HG03342 (cell line): ENCODE data around the gene EPB41L4B.

Experiments
- ATAC-seq: cut with Tn5 transposase; IDR thresholded peaks from one replicate; pipeline ENCODE4 v1.9.1; 2021; ENCODE audit warnings: mild to moderate bottlenecking, moderate library complexity; ENCODE audit not compliant: unreplicated experiment

Gene EPB41L4B

GRCh38 chr9:109212768-109213167, 108.1 kb downstream of the EPB41L4B start:
- ATAC-seq, result no peak

- ATAC-seq, result no peak
Observed at GRCh38 chr9:109206670-109207069, 114.2 kb downstream of the EPB41L4B start.

GRCh38 chr9:109205526-109205925, 115.3 kb downstream of the EPB41L4B start:
- no peak for ATAC-seq

GRCh38 chr9:109203761-109204360, 117.0 kb downstream of the EPB41L4B start:
- no peak for ATAC-seq

- ATAC-seq, result no peak
Observed at GRCh38 chr9:109199676-109200075, 121.2 kb downstream of the EPB41L4B start.

- ATAC-seq, result no peak
Observed at GRCh38 chr9:109198736-109199382, 122.0 kb downstream of the EPB41L4B start.

- no peak for ATAC-seq
Observed at GRCh38 chr9:109193974-109194556, 126.8 kb downstream of the EPB41L4B start.

GRCh38 chr9:109192732-109193361, 128.0 kb downstream of the EPB41L4B start:
- no peak for ATAC-seq

GRCh38 chr9:109191746-109192145, 129.1 kb downstream of the EPB41L4B start:
- ATAC-seq, result no peak

GRCh38 chr9:109190151-109190550, 130.7 kb downstream of the EPB41L4B start:
- ATAC-seq, result no peak

GRCh38 chr9:109186857-109187520, 133.9 kb downstream of the EPB41L4B start:
- no peak for ATAC-seq

GRCh38 chr9:109182940-109183798, 137.7 kb downstream of the EPB41L4B start:
- no peak for ATAC-seq

GRCh38 chr9:109182550-109182939, 138.3 kb downstream of the EPB41L4B start:
- no peak for ATAC-seq

GRCh38 chr9:109181284-109181683, 139.6 kb downstream of the EPB41L4B start:
- peak; percentile 72 for ATAC-seq

- no peak for ATAC-seq
Observed at GRCh38 chr9:109179801-109180523, 140.9 kb downstream of the EPB41L4B start.

GRCh38 chr9:109176963-109177362, 143.9 kb downstream of the EPB41L4B start:
- ATAC-seq, result no peak

GRCh38 chr9:109176386-109176785, 144.5 kb downstream of the EPB41L4B start:
- no peak for ATAC-seq

- ATAC-seq, result no peak
Observed at GRCh38 chr9:109172935-109173334, 147.9 kb downstream of the EPB41L4B start.

GRCh38 chr9:109171926-109172325, 148.9 kb downstream of the EPB41L4B start:
- no peak for ATAC-seq

GRCh38 chr9:109168170-109168569, 152.7 kb downstream of the EPB41L4B start:
- ATAC-seq, result no peak
